K562 (cell line): ENCODE data around the gene CNKSR3. TPM values are rescaled to one million over a fixed set of nuclear protein-coding genes. Genes with fewer than 3 reads are reported as not detected.

Experiments
- ATAC-seq: fragments of 200-7000 bp; cut with Tn5 transposase; 3 replicates; pipeline ENCODE4 v1.9.1; 2020; ENCODE audit warnings: moderate library complexity
- BruUV-seq: library from RNA; stranded (reverse); fragments of 400-500 nt; replicated peaks from 2 replicates; lab custom pipeline; 2021; lab: Mats Ljungman, UMichigan
- CTCF ChIA-PET: fragments of 300-600 bp; formaldehyde crosslinking; extraction: SDS; loops from one replicate; lab custom pipeline; 2021; ENCODE audit warnings: low intra/inter-chr PET ratio; lab: Yijun Ruan, JAX
- POLR2A ChIA-PET: fragments of 300-600, 350-650 bp; sonication (Branson Sonifier 250); formaldehyde crosslinking; extraction: SDS; loops from one replicate; lab custom pipeline; 2021; ENCODE audit warnings: antibody characterized with exemption, inconsistent platforms; lab: Yijun Ruan, JAX
- DNase-seq, 4 experiments: peaks; one replicate each; pipeline versions ENCODE4 v3.0.0 to v3.0.0-alpha.2; 2011 to 2018; ENCODE audit warnings: low spot score in 3 of 4, mixed read lengths in 3 of 4; ENCODE audit errors: extremely low read depth in 1 of 4
- FAIRE-seq: peaks from 2 replicates; lab custom pipeline; 2011; peaks lifted over from hg19 to GRCh38; lab: Jason Lieb, UNC
- H2AFZ ChIP-seq: 2 replicates; pipeline ENCODE4 v1.6.0; 2011; ENCODE audit warnings: low read depth, low read length, control low read depth, inconsistent platforms
- H3K27ac ChIP-seq: fragments of 200-600 bp; 3 replicates; pipeline ENCODE4 v1.8.0; 2011; ENCODE audit warnings: low read depth, mild to moderate bottlenecking, control low read depth, inconsistent platforms, low read length, moderate library complexity, mixed read lengths; ENCODE audit errors: extremely low read depth
- H3K27me3 ChIP-seq, 2 experiments: fragments of 300-600 bp in 1 of 2; 2 replicates in 1 of 2; 3 replicates in 1 of 2; pipeline versions ENCODE4 v1.6.0 to v1.8.0; 2011; ENCODE audit warnings: inconsistent platforms in 2 of 2, low read length in 2 of 2, mild to moderate bottlenecking in 1 of 2, mixed read lengths in 1 of 2, moderate library complexity in 1 of 2; ENCODE audit not compliant: control insufficient read depth in 2 of 2, insufficient read depth in 2 of 2
- H3K36me3 ChIP-seq: fragments of 300-600 bp; 3 replicates; pipeline ENCODE4 v1.8.0; 2011; ENCODE audit warnings: mild to moderate bottlenecking, low read length, inconsistent platforms; ENCODE audit not compliant: control insufficient read depth, insufficient read depth
- H3K4me1 ChIP-seq, 2 experiments: fragments of 200-600 bp in 1 of 2; replicated peaks in 1 of 2; 2 replicates in 1 of 2; 3 replicates in 1 of 2; pipeline versions ENCODE4 v1.5.1 to v1.8.0; 2011; ENCODE audit warnings: inconsistent platforms in 2 of 2, low read length in 2 of 2, mild to moderate bottlenecking in 1 of 2, mixed read lengths in 1 of 2, moderate library complexity in 1 of 2; ENCODE audit not compliant: control insufficient read depth in 2 of 2, insufficient read depth in 2 of 2
- H3K4me2 ChIP-seq: 2 replicates; pipeline ENCODE4 v1.6.1; 2011; ENCODE audit warnings: low read length, control low read depth, inconsistent platforms, mixed read lengths; ENCODE audit not compliant: insufficient read depth
- H3K4me3 ChIP-seq: fragments of 200-600 bp; sonication (generic), shearing (Covaris generic); 2 replicates; pipeline ENCODE4 v1.5.1; 2016; ENCODE audit warnings: control low read depth, inconsistent platforms
- H3K79me2 ChIP-seq: fragments of 200-600 bp; 3 replicates; pipeline ENCODE4 v1.8.0; 2011; ENCODE audit warnings: low read length, inconsistent platforms; ENCODE audit not compliant: control insufficient read depth, insufficient read depth
- H3K9ac ChIP-seq, 2 experiments: 2 replicates each; pipeline versions ENCODE4 v1.6.0 to v1.6.1; 2011; ENCODE audit warnings: low read depth in 2 of 2, low read length in 2 of 2, control low read depth in 1 of 2, inconsistent platforms in 1 of 2, mild to moderate bottlenecking in 1 of 2, mixed read lengths in 1 of 2; ENCODE audit not compliant: insufficient read depth in 1 of 2
- H3K9me1 ChIP-seq: one replicate; pipeline ENCODE4 v1.6.0; 2011; ENCODE audit warnings: inconsistent platforms, mild to moderate bottlenecking, low read length, moderate library complexity; ENCODE audit not compliant: control insufficient read depth, insufficient read depth
- H3K9me3 ChIP-seq: replicated peaks from 2 replicates; pipeline ENCODE4 v1.5.1; 2011; ENCODE audit warnings: low read depth, low read length, inconsistent platforms; ENCODE audit not compliant: control insufficient read depth, insufficient read depth
- H4K20me1 ChIP-seq: replicated peaks from 2 replicates; pipeline ENCODE4 v1.6.1; 2011; ENCODE audit warnings: low read length, inconsistent platforms, mixed read lengths; ENCODE audit not compliant: control insufficient read depth, insufficient read depth
- ATF1 ChIP-seq, 2 experiments: fragments of 450-650 bp in 1 of 2; IDR thresholded peaks; 2 replicates each; pipeline ENCODE4 v1.6.1; 2016; ENCODE audit warnings: missing compliant biosample characterization in 1 of 2, missing genetic modification characterization in 1 of 2
- ATF3 ChIP-seq, 2 experiments: fragments of 450-650 bp in 1 of 2; sonication (generic) in 1 of 2; formaldehyde crosslinking in 1 of 2; IDR thresholded peaks in 1 of 2; conservative IDR thresholded peaks in 1 of 2; 2 replicates each; pipeline versions ENCODE4 v1.6.1 to v1.8.1; 2016 to 2023; ENCODE audit warnings: mild to moderate bottlenecking in 2 of 2, moderate library complexity in 2 of 2, inconsistent platforms in 1 of 2, missing genetic modification reagents in 1 of 2
- ATF7 ChIP-seq: fragments of 450-650 bp; IDR thresholded peaks from 2 replicates; pipeline ENCODE4 v1.7.1; 2014; ENCODE audit warnings: mild to moderate bottlenecking, moderate library complexity
- CC2D1A ChIP-seq: fragments of 450-650 bp; IDR thresholded peaks from 2 replicates; pipeline ENCODE4 v1.6.1; 2017; ENCODE audit warnings: mild to moderate bottlenecking
- CTBP1 ChIP-seq: fragments of 450-650 bp; IDR thresholded peaks from 2 replicates; pipeline ENCODE4 v1.6.1; 2016; ENCODE audit warnings: borderline replicate concordance
- JUND ChIP-seq, 2 experiments: IDR thresholded peaks; 2 replicates in 1 of 2; 3 replicates in 1 of 2; pipeline ENCODE4 v1.6.1; 2011; ENCODE audit warnings: borderline replicate concordance in 2 of 2, low read depth in 2 of 2, low read length in 2 of 2, improper control_type of control experiment in 1 of 2, missing biosample characterization in 1 of 2, missing genetic modification characterization in 1 of 2, missing genetic modification reagents in 1 of 2
- MEIS2 ChIP-seq: fragments of 450-650 bp; IDR thresholded peaks from 2 replicates; pipeline ENCODE4 v1.6.1; 2014; ENCODE audit warnings: mild to moderate bottlenecking; ENCODE audit not compliant: partially characterized antibody
- PHB2 ChIP-seq: fragments of 450-650 bp; IDR thresholded peaks from 2 replicates; pipeline ENCODE4 v1.6.1; 2017; ENCODE audit warnings: low read depth
- PKNOX1 ChIP-seq: fragments of 450-650 bp; IDR thresholded peaks from 2 replicates; pipeline ENCODE4 v1.6.1; 2016
- ZNF639 ChIP-seq, 2 experiments: fragments of 200-800 bp in 1 of 2; sonication (Bioruptor generic) in 1 of 2; sonication (generic) in 1 of 2; formaldehyde crosslinking in 1 of 2; IDR thresholded peaks in 1 of 2; conservative IDR thresholded peaks in 1 of 2; 2 replicates each; pipeline versions ENCODE4 v1.5.0 to v1.6.1; 2016 to 2020; ENCODE audit warnings: missing compliant biosample characterization in 1 of 2, missing genetic modification characterization in 1 of 2, missing genetic modification reagents in 1 of 2
- WGBS: fragments of 100-300 bp; shearing (Covaris generic); methylation state at CpG from one replicate; pipeline ENCODE4 v1.1.6; 2016; ENCODE audit warnings: low coverage, mixed read lengths; ENCODE audit not compliant: insufficient coverage; ENCODE audit errors: missing lambda C conversion rate; 5-methylcytosine and 5-hydroxymethylcytosine counted together
- in situ Hi-C: fragments of 300-500 bp; cut with MboI; formaldehyde crosslinking; loops from 4 replicates; pipeline ENCODE4 v1.15.0; 2018; ENCODE audit warnings: inconsistent platforms, mixed read lengths
- intact Hi-C: fragments of 100-400 bp; cut with micrococcal nuclease; formaldehyde crosslinking; loops from 2 replicates; pipeline ENCODE4 v1.14.2; 2022
- polyA plus RNA-seq, 8 experiments: library from polyadenylated mRNA; depleted of rRNA in 4 of 8; stranded (reverse) in 5 of 8; unstranded in 3 of 8; fragments of >200 nt; fragmentation: Nextera tagmentation in 2 of 8; fragmentation: Illumina TruSeq in 1 of 8; extraction: Ambion mirVana in 2 of 8; extraction: Trizol in 1 of 8; gene quantifications; 2 replicates each; pipeline versions ENCODE4 v1.2.1 to v1.2.3, GENCODE V29; 2011 to 2014; ENCODE audit warnings: inconsistent platforms in 1 of 8, missing spikeins in 1 of 8
- total RNA-seq, 7 experiments: library from RNA; depleted of rRNA in 6 of 7; stranded (reverse); fragments of >200 nt in 6 of 7; fragmentation: Illumina TruSeq in 2 of 7; extraction: Trizol in 2 of 7; gene quantifications; 2 replicates each; pipeline versions ENCODE4 v1.2.1 to v1.2.3, GENCODE V29; 2011 to 2021; ENCODE audit warnings: low replicate concordance in 1 of 7

Gene CNKSR3
- total and polyA plus RNA-seq, 9 of the 15 experiments (the other 6 are each of a cell fraction or from before 2014, with no cell fraction given): 4.5 to 29.6 (median 9.5) TPM

GRCh38 chr6:154482858-154483257, 27.6 kb downstream of the CNKSR3 start (continued):
- no peak for TF ChIP-seq ZNF639 (CRISPR knock-in tag; conservative IDR thresholded peaks at IDR 0.05 in 1 of 2, IDR thresholded peaks at IDR 0.05 in 1 of 2)
- TF ChIP-seq, all 486 proteins: peak for 0

GRCh38 chr6:154481521-154482013, 28.9 kb downstream of the CNKSR3 start:
- in situ Hi-C loops (no loop called here), intact Hi-C loops (no loop called here)
- FAIRE-seq (no peak), DNase-seq (no peak), ATAC-seq (no peak)
- Histone ChIP-seq H3K36me3 (no peaks in the 10 kb centered on the region), H3K27ac (no peak overlapping the region), H2AFZ (no peak overlapping the region), H3K4me1 (peaks cover 7 to 11% of the 10 kb centered on the region in 2 experiments; a peak in 4 of 5 replicates), H4K20me1 (peaks cover 9% of the 10 kb centered on the region), H3K79me2 (peaks cover 62% of the 10 kb centered on the region), H3K9me1 (no peaks in the 10 kb centered on the region), H3K4me3 (no peak overlapping the region), H3K9me3 (no peaks in the 10 kb centered on the region), H3K4me2 (no peak overlapping the region), H3K9ac (no peak overlapping the region), H3K27me3 (no peaks in the 10 kb centered on the region)
- 43% methylated on average over 3 of the region's 3 CpGs for WGBS
- TF ChIP-seq ATF1 (CRISPR knock-in tag; IDR thresholded peaks at IDR 0.05): no peak
- TF ChIP-seq ATF1 (tag; IDR thresholded peaks at IDR 0.05): peak; percentile 22; the same call in 1 of the 2 replicates
- TF ChIP-seq CC2D1A: no peak
- TF ChIP-seq ATF7: peak; percentile 63; the same call in 1 of the 2 replicates
- peak; percentile 73 for TF ChIP-seq MEIS2
- no peak for TF ChIP-seq PHB2
- no peak for TF ChIP-seq JUND (IDR thresholded peaks at IDR 0.05; ENCODE audit: borderline replicate concordance, low read depth, low read length)
- peak; percentile 38; the same call in 1 of the 3 replicates for TF ChIP-seq JUND (tag; IDR thresholded peaks at IDR 0.05; ENCODE audit: borderline replicate concordance, low read depth, low read length)
- peak; percentile 21; the same call in 1 of the 2 replicates for TF ChIP-seq CTBP1
- TF ChIP-seq ATF3 (IDR thresholded peaks at IDR 0.05): peak; percentile 76
- no peak for TF ChIP-seq ATF3 (CRISPR knock-in tag; conservative IDR thresholded peaks at IDR 0.05)
- TF ChIP-seq PKNOX1: peak; percentile 88
- ChIA-PET POLR2A (interaction anchor here (0.8 kb wide), 1 partner anchor 175 kb away, joined by 5 read pairs; no protein-coding TSS in a partner anchor), CTCF (no interaction called here)
- no TSS peak for BruUV-seq
